ENCODE measurements around the gene ALG12.

Gene ALG12

DNA sequence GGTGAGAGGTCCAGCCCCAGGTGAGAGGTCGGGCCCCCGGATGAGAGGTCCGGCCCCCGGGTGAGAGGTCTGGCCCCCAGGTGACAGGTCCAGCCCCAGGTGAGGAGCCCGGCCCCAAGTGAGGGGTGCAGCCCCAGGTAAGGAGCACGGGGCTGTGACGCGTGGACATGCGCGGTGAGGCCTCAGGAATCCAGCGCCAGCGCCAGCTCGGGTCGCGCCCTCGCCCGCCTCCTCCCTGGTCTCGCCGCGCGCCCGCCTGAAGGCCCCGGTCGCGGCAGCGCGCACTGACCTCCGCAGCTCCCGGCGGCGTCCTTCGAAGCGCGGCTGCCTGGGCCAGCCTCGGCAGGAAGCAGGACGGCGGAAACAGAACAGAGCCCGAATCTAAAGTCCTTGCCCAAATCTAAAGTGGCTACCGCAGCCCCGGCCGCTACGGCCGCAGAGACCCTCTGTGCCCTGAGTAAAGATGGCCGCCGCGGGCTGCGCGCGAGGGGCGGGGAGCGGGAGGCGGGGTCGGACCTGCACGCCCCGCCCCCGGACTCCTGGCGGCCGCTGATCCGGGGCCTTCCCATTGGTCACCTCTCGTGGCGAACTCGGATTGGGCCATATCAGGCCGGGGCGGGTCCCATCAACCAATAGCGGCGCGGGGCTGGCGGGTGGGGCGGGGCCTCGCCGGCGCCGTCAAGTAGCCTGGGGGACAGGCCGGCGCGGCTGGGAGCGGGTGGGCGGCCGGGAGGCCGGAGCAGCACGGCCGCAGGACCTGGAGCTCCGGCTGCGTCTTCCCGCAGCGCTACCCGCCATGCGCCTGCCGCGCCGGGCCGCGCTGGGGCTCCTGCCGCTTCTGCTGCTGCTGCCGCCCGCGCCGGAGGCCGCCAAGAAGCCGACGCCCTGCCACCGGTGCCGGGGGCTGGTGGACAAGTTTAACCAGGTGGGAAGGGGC lies at the start of gene ALG12, which contains the start of gene CRELD2:
ALG12 (minus strand) TSS at position 465 of the 937 bp plus-strand sequence. CDS start 4,673 bp downstream, outside the sequence.
CRELD2 (plus strand) TSS at position 661 of the 937 bp plus-strand sequence; CDS start at position 797, 136 bp downstream.
- DNase-seq (ENCODE audit: low read depth in 2 of 2) = peak; percentile 93

DNA sequence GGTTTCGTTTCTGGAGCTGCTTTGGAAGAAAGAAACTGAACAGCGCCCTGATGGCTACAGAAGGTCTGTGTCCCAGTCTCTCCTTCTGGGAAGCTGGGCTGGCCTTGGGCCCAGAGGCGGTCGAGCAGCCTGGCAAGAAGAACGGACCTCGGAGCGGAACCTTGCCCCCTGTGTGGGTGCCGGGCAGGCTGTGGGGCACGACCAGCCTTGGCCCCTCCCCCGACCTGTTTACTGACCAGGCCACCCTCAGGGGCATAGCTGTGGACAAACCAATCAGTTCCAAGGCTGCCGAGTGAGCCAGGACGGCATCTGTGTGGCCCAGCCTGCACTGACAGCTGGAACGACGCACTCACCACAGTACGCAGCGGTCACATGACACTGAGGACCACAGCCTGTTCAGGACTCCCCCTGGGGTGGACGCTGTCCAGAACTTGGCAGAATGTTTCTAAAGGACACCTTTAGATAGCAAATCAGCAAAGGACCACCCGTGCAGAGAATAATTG lies 49.5 kb upstream of the ALG12 start:
- DNase-seq (ENCODE audit: low read depth in 2 of 2) = no peak

DNA sequence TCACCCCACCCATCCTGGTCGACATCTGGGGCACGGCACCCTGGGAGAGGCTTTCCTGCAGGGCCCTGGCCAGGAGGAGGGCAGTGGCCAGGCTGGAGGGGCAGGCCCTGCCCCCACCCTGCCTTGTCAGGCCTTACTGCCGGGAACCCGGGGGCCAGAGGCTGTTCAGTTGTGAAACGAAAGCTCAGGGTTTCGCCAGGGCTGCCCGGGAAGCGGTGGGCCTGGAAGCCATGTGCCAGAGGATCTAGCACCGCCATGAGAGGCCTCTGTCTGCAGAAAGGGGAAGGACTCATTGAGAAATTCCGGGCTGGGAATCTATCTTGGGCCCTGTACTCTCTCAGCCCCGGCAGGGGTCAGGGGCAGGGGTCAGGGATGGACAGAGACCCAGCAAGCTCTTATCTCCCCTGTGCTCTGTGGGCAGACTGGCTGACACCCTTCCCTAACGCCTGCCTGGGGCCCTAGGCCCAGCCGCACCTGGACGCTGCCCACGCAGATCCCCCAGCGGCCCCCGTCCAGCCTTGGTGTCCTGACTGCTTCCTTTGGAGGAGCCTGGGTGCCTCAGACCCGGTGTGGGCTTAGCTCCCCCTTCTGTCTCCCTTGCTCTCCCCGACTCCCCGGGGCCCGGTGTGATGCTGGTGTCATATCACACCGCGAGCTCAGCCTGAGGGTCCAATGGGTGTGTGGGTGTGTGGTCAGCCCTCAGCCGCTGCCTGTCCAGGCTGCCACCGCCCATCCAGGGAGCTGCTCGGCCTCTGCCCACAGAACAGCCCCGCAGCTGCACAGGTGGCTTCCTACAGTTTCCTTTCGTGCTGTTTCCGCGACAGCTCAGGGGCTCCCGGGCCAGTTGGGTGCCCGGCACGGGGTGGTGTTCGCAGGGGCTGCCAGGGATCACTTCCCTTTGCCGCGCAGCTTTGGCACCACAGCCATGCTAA lies 48.8 kb upstream of the ALG12 start:
- no peak for DNase-seq (ENCODE audit: low read depth in 2 of 2)

DNA sequence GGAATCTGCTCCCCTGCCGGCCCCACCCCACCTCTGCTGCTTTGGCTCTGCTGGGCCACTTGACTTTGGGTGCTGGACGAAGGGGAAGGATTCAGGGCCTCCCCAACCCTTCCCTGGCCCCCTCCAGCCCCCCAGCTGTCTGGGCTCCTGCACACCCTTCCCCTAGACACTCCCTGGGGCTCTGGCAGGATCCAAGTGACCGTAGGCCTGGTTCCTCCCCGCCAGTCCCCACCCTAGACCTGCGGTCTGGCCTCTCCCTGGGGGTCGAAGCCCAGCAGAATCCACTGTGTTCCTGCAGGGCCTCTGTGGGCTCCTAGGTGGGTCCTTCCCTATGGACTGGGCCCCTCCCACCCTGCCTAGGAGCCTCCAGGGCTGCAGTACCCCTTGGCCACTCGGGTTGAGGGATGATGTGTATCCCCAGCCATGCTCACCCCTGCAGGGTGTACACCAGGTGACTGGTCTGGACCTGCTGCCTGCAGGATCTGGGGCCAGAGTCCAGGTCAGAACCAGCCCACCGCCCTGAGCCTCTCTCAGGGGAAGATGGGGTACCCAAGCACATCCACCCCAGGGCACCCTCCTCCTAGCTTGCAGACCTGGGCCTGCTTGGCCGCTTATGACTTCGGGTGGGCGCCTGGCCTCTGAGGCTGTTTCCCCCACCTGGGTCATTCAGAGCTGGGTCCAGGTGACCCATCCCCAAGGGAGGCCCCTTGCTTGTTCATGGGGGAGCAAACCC lies 48.0 kb upstream of the ALG12 start:
- no peak for DNase-seq (ENCODE audit: low read depth in 2 of 2)

DNA sequence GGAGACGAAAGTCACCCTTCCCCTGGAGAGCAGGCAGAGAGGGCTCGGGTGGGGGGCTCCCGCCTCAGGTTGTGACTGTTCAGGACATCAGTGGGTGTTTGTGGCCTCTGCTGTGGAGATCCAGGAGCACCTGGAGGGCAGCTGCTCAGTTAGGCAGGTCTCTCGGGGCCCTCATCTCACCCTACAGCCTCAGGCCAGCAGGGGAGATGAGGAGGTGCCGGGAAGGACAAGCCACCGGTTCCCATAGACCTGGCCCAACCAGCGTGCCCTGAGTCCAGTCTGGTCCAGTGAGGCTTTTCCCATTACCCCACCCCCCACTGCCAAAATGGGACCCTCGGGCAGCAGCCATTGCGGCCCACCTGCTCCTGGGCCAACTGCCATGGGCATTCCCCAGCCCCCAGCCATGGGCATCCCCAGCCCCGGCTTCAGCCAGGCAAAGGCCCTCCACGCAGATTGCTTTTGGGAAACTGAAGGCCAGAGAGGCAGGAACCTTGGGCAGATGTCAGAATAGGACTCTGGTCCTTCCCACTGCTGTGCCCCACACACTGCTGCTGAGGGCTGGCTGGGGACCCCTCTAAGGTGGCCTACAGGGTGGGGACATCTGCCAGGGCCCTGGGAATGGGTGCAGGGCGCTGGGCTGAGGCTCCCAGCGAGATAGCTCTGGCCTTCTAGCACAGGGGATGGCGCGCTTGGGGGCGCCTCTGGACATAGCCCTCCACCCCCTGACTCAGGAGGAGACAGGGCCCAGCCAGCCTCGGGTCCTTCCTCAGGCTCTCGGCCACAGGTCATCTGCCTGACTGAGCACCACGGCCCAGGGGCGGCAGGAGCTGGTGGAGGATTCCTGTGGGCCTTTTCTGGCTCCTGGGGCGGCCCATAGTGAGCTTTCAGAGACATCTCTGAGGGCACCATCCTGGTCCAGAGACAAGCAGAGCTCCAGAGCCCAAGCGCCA lies 47.1 kb upstream of the ALG12 start:
- no peak for DNase-seq (ENCODE audit: low read depth in 2 of 2)

DNA sequence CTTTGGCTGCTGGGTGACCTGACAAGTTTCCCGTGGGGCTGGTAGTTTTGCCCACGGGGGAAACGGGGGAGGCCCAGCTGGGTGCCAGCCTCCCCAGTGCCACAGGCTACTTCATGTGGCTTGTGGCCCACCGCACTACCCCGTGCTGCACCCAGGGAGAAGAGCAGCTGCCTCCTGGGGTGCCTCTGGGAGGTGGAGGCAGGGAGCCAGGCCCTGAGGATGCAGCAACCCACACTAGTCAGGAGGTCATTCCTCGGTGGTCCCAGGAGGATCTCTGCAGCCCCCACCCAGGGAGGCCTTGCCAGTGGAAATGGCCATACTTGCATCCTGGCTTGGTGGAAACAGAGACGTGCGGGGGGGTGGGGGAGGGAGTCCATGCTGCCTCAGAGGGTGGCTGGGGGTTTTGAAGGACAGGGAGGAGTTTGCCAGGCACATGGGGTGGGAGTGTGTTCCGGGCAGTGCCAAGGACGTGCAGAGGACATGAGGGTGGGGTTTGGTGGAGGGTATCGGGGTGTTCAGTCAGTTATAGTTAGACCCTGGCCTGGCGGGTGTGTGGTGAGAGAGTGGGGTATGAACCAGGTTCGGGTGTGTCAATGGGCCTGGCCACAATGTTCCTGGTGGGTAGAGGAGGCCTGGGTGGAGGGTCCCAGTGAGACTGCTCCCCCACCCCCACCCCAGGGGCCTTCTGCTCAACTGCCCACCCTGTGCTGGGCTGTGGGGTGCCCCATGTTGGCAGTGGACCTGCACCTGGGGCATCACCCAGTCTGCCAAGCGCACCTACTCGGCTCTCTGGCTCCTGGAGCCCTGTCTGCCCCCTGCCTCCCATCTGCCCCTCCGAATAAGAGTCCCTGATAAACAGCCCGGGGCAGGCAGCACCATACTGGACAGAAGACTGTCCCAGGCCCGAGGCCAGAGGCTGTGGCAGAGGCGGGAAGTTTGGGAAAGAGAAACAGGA lies 46.2 kb upstream of the ALG12 start:
- DNase-seq (ENCODE audit: low read depth in 2 of 2) = no peak

DNA sequence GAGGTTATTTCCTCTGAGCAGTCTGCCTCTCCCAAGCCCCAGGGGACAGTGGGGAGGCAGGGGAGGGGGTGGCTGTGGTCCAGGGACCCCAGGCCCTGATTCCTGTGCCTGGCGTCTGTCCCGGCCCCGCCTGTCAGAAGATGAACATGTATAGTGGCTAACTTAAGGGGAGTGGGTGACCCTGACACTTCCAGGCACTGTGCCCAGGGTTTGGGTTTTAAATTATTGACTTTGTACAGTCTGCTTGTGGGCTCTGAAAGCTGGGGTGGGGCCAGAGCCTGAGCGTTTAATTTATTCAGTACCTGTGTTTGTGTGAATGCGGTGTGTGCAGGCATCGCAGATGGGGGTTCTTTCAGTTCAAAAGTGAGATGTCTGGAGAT lies 45.4 kb upstream of the ALG12 start:
- DNase-seq (ENCODE audit: low read depth in 2 of 2) = no peak

DNA sequence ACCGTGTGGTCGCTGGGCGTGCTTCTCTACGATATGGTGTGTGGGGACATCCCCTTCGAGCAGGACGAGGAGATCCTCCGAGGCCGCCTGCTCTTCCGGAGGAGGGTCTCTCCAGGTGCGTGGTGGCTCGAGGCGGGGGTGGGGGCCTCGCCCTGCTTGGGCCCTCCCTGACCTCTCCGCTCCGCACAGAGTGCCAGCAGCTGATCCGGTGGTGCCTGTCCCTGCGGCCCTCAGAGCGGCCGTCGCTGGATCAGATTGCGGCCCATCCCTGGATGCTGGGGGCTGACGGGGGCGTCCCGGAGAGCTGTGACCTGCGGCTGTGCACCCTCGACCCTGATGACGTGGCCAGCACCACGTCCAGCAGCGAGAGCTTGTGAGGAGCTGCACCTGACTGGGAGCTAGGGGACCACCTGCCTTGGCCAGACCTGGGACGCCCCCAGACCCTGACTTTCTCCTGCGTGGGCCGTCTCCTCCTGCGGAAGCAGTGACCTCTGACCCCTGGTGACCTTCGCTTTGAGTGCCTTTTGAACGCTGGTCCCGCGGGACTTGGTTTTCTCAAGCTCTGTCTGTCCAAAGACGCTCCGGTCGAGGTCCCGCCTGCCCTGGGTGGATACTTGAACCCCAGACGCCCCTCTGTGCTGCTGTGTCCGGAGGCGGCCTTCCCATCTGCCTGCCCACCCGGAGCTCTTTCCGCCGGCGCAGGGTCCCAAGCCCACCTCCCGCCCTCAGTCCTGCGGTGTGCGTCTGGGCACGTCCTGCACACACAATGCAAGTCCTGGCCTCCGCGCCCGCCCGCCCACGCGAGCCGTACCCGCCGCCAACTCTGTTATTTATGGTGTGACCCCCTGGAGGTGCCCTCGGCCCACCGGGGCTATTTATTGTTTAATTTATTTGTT lies 44.8 kb upstream of the ALG12 start:
- DNase-seq (ENCODE audit: low read depth in 2 of 2) = no peak

DNA sequence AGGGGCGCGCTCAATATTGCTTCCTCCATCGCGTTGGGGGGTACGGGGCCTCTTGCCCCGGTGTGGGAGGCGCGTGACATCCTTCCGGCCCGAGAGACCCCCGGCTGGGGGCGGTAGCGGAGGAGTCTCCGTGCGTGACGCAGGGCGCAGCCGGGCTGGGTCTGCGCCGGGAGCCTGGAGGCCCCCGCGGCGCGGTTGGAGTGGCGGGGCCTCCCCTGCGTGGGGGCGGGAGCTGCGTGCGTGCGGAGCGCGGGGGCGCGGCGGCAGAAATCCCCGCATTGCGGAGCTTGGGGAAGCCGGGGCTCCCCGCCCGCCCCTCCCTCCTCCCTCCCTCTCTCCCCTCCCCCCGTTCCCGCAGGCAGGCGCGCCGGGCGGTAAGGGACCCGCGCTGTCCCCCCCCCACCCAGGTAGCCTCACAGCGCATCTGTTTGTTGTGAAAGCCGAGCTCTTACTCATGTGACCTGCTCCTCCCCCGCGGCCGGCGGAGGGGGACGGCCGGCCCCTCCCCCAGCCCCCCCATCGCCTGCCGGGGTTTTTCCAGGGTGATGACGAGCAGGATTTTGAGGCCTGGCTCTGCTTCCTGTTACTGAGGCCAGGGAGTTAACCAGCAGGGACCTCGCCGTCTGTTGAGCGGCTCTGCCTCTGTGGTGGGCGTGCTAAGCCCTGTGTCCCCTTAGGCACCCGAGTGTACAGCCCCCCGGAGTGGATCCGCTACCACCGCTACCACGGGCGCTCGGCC lies 43.9 kb upstream of the ALG12 start:
- DNase-seq (ENCODE audit: low read depth in 2 of 2) = peak; percentile 57 to 63

DNA sequence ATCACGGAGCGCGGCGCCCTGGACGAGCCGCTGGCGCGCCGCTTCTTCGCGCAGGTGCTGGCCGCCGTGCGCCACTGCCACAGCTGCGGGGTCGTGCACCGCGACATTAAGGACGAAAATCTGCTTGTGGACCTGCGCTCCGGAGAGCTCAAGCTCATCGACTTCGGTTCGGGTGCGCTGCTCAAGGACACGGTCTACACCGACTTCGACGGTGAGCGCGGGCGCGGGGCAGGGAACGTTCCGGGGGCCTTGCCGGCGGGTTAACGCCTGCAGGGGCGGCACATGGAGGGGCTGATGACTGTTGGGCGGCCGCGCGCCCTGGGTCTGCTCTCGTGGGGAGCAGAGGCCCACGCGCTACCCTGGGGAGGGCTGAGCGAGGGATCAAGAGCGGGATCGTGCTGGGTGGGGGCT lies 43.4 kb upstream of the ALG12 start:
- no peak for DNase-seq (ENCODE audit: low read depth in 2 of 2)

DNA sequence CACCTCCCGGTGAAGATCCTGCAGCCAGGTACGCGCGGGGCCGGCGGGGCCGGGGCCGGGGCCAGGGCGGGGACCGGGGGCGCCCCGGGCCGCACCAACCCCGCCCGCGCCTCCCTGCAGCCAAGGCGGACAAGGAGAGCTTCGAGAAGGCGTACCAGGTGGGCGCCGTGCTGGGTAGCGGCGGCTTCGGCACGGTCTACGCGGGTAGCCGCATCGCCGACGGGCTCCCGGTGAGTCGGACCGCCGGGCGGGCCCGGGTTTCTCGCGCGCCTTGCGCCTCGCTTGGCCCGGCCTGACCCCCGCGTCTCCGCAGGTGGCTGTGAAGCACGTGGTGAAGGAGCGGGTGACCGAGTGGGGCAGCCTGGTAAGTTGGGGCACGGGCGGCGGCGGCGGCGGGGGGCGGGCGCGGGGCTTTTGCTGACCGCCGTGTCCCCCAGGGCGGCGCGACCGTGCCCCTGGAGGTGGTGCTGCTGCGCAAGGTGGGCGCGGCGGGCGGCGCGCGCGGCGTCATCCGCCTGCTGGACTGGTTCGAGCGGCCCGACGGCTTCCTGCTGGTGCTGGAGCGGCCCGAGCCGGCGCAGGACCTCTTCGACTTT lies 42.9 kb upstream of the ALG12 start:
- no peak for DNase-seq (ENCODE audit: low read depth in 2 of 2)

DNA sequence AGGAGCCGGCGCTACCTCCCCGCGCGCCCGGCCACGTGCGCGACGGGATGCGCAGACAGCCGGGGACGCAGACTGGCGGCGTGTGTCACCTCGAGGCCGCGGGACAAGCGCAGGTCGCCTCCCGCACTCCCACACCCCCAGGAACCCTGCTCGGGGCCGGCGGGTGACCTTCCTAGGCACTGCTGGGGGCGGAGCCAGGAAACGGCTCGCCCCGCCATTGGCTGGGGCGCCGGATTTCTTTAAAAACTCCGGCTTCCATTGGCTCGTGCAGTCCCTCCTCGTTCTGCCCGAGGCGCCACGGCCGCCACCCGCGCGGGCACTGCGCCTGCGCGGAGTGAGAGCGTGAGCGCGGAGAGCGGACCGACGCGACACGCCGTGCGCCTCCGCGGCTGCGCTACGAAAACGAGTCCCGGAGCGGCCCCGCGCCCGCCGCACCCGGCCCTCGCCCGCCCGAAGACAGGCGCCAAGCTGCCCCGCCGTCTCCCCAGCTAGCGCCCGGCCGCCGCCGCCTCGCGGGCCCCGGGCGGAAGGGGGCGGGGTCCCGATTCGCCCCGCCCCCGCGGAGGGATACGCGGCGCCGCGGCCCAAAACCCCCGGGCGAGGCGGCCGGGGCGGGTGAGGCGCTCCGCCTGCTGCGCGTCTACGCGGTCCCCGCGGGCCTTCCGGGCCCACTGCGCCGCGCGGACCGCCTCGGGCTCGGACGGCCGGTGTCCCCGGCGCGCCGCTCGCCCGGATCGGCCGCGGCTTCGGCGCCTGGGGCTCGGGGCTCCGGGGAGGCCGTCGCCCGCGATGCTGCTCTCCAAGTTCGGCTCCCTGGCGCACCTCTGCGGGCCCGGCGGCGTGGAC lies 42.1 kb upstream of the ALG12 start, which contains the start of gene PIM3:
PIM3 (plus strand) TSS at position 614 of the 846 bp plus-strand sequence; CDS start at position 790, 176 bp downstream.
- peak; percentile 78 to 79 for DNase-seq (ENCODE audit: low read depth in 2 of 2)

DNA sequence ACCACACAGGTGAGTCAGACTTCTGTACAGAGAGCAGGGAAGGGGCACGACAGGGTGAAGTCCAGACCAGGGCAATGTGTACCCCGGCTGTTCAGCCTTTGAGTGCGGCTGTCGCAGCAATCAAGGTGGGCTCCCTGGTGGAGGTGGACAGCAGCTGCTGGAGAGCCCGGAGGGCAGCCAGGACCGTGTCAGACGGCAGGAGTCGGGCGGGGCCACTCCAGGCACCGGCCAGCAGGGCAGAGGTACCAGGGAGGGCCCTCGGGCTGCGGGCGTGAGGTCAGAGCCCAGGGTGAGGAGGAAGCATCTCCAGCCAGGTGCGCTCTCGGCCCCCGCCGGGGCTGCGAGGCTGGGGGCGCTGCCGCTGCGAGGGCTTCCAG lies 41.5 kb upstream of the ALG12 start:
- DNase-seq (ENCODE audit: low read depth in 2 of 2) = no peak

DNA sequence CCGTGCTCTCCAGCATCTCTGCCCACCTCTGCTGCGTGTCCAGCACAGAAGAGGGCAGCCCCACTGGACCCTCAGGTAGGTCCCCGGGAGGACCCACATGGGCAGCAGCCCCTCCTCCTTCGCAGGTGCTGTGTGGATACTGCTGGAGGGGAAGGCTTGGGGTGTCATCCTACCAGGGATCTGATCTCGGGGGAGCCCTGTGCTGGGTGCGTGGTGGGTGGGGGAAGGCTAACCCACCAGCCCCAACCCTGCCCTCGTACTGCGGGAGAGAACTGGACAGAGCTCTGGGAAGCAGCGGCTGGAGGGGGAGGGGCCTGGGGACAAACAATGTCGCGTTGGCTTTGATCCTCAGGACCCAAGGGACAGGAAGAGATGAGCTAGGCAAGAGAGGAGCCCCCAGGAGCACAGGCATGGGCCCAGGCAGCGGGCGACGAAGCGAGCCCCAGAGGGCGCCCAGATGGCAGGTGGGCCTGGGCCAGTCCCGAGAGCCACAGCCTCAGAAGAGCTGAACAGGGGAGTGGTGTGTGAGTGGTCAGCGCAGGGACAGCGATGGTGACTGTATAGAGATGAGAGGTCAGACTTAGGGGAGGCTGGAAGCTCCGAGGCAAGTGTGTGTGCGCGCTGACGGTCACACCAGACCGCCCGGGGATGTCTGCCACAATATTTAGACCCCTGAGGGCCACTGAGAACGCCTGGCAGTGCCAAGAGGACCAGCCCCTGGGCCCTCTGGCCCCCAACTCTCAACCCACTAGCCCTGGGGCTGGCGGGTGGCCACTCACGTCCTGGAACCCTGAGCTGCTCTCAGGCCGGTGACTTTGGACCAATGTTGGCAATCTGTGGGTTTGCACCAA lies 40.9 kb upstream of the ALG12 start:
- no peak for DNase-seq (ENCODE audit: low read depth in 2 of 2)

DNA sequence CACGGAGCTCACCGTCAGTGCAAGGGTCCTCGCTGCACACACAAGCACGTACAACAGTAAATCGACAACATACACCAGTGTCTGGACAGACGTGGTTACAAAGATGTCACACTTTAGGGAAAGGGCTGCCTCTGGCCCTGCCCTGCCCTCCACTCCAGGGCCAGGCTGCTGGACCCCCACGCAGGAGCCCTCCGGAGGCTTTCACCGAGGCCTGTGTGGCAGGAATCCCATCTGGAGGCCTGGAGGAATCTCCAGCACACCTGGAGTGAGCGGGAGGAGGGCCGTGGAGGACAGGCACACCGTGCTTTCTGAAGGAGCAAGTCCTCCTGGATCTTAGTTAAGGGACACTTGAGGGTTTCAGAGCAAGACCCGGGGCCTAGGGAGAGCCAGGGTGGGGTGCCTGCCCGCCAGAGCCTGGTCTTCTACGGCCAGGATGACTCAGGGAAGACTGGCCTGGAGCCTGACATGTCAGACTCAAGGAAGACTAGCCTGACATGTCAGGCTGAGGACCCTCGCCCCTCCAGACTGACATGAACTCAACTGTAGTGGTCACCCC lies 40.2 kb upstream of the ALG12 start:
- DNase-seq (ENCODE audit: low read depth in 2 of 2) = no peak

All from stimulated activated CD8-positive, alpha-beta memory T cell treated with anti-CD3 and anti-CD28 coated beads, Interleukin-7, amount 100 ng/mL, for 1 hour (primary cell).